CD14-positive monocyte (primary cell): ENCODE results near the gene BAX. TPM values are rescaled to one million over a fixed set of nuclear protein-coding genes. Genes with fewer than 3 reads are reported as not detected.

Experiments
- DNase-seq, 3 donors: peaks; one replicate each; pipeline ENCODE4 v3.0.0-alpha.2; 2011 to 2022
- H2AFZ ChIP-seq: 2 replicates; pipeline ENCODE4 v1.6.0; 2012; ENCODE audit warnings: mild to moderate bottlenecking, low read depth, low read length, inconsistent platforms; ENCODE audit not compliant: insufficient read depth, poor library complexity, severe bottlenecking
- H3K27ac ChIP-seq, 2 donors: 1 replicate in 1 of 2; 2 replicates in 1 of 2; pipeline ENCODE4 v1.5.1; 2012 to 2013; ENCODE audit warnings: low read length in 2 of 2, control low read depth in 1 of 2, inconsistent platforms in 1 of 2, low read depth in 1 of 2, mild to moderate bottlenecking in 1 of 2
- H3K27me3 ChIP-seq, 2 donors: one replicate each; pipeline versions ENCODE4 v1.6.0 to v1.6.1; 2011 to 2013; ENCODE audit warnings: low read length in 2 of 2; ENCODE audit not compliant: control insufficient read depth in 2 of 2, insufficient read depth in 2 of 2
- H3K36me3 ChIP-seq, 2 donors: replicated peaks in 1 of 2; 1 replicate in 1 of 2; 2 replicates in 1 of 2; pipeline versions ENCODE4 v1.5.1 to v1.6.1; 2012 to 2013; ENCODE audit warnings: low read length in 2 of 2, control low read depth in 1 of 2, inconsistent platforms in 1 of 2, mild to moderate bottlenecking in 1 of 2; ENCODE audit not compliant: insufficient read depth in 2 of 2, control insufficient read depth in 1 of 2
- H3K4me1 ChIP-seq, 2 donors: 1 replicate in 1 of 2; 2 replicates in 1 of 2; pipeline versions ENCODE4 v1.5.1 to v1.6.1; 2012 to 2013; ENCODE audit warnings: low read length in 2 of 2, control low read depth in 1 of 2, inconsistent platforms in 1 of 2, mild to moderate bottlenecking in 1 of 2, moderate library complexity in 1 of 2; ENCODE audit not compliant: insufficient read depth in 2 of 2, control insufficient read depth in 1 of 2
- H3K4me2 ChIP-seq: replicated peaks from 2 replicates; pipeline ENCODE3; 2012; ENCODE audit warnings: low read length, moderate library complexity, mild to moderate bottlenecking; ENCODE audit not compliant: poor library complexity, severe bottlenecking; ENCODE audit errors: extremely low read depth
- H3K4me3 ChIP-seq, 3 experiments: fragments of 200-600 bp in 1 of 3; sonication (generic) in 1 of 3; replicated peaks in 1 of 3; 1 replicate in 2 of 3; 2 replicates in 1 of 3; pipeline ENCODE4 v1.5.1; 2011 to 2013; ENCODE audit warnings: low read length in 3 of 3, mild to moderate bottlenecking in 3 of 3, control low read depth in 2 of 3, low read depth in 2 of 3, inconsistent platforms in 1 of 3, moderate library complexity in 1 of 3
- H3K79me2 ChIP-seq: 2 replicates; pipeline ENCODE4 v1.6.0; 2012; ENCODE audit warnings: mild to moderate bottlenecking, control low read depth, inconsistent platforms, low read length, moderate library complexity; ENCODE audit not compliant: insufficient read depth
- H3K9ac ChIP-seq: 2 replicates; pipeline ENCODE4 v1.6.0; 2017; ENCODE audit warnings: low read length, mild to moderate bottlenecking; ENCODE audit not compliant: insufficient read depth, poor library complexity, severe bottlenecking
- H3K9me3 ChIP-seq, 2 donors: replicated peaks in 1 of 2; 1 replicate in 1 of 2; 2 replicates in 1 of 2; pipeline versions ENCODE4 v1.5.1 to v1.6.1; 2012 to 2013; ENCODE audit warnings: low read length in 2 of 2, control low read depth in 1 of 2; ENCODE audit not compliant: control insufficient read depth in 1 of 2, insufficient read depth in 1 of 2
- H4K20me1 ChIP-seq: 2 replicates; pipeline ENCODE4 v1.6.0; 2012; ENCODE audit warnings: mild to moderate bottlenecking, low read length, control low read depth, moderate library complexity; ENCODE audit not compliant: insufficient read depth
- H3K27ac Mint-ChIP-seq, 7 donors: one replicate each; pipeline ENCODE4 v1.8.0; 2020; ENCODE audit warnings: mild to moderate bottlenecking in 7 of 7, mixed read lengths in 7 of 7, moderate library complexity in 6 of 7, inconsistent platforms in 2 of 7
- H3K27me3 Mint-ChIP-seq, 3 donors: one replicate each; pipeline ENCODE4 v1.8.0; 2021 to 2022; ENCODE audit warnings: low read depth in 3 of 3, mild to moderate bottlenecking in 3 of 3, mixed read lengths in 3 of 3, moderate library complexity in 3 of 3, inconsistent platforms in 1 of 3
- H3K36me3 Mint-ChIP-seq, 2 donors: one replicate each; pipeline ENCODE4 v1.8.0; 2020; ENCODE audit warnings: mixed read lengths in 2 of 2, inconsistent platforms in 1 of 2, mild to moderate bottlenecking in 1 of 2
- H3K4me1 Mint-ChIP-seq: one replicate; pipeline ENCODE4 v1.8.0; 2020; ENCODE audit warnings: mild to moderate bottlenecking, mixed read lengths
- H3K4me3 Mint-ChIP-seq, 2 donors: one replicate each; pipeline ENCODE4 v1.8.0; 2020; ENCODE audit warnings: mild to moderate bottlenecking in 2 of 2, mixed read lengths in 2 of 2, moderate library complexity in 1 of 2
- H3K9me3 Mint-ChIP-seq, 7 donors: one replicate each; pipeline ENCODE4 v1.8.0; 2020 to 2022; ENCODE audit warnings: mixed read lengths in 7 of 7, mild to moderate bottlenecking in 6 of 7, moderate library complexity in 6 of 7, inconsistent platforms in 2 of 7
- CTCF ChIP-seq: fragments of 200-600 bp; IDR thresholded peaks from one replicate; pipeline ENCODE4 v1.8.0; 2022; ENCODE audit warnings: antibody characterized with exemption, mild to moderate bottlenecking
- WGBS: methylation state at CpG from one replicate; pipeline ENCODE4 v1.1.5; 2013; ENCODE audit warnings: missing lambda C conversion rate; ENCODE audit not compliant: insufficient coverage; 5-methylcytosine and 5-hydroxymethylcytosine counted together
- intact Hi-C, 2 donors: fragments of 100-400 bp; cut with micrococcal nuclease; formaldehyde crosslinking; loops; one replicate each; pipeline versions ENCODE4 v1.15.0 to v1.15.1; 2023
- polyA minus RNA-seq: library from RNA; depleted of rRNA, polyadenylated mRNA; stranded (reverse); fragments of >200 nt; gene quantifications from 2 replicates; pipeline ENCODE4 v1.2.3, GENCODE V29; 2012
- polyA plus RNA-seq, 3 donors: library from polyadenylated mRNA; depleted of rRNA in 1 of 3; unstranded in 2 of 3; stranded (reverse) in 1 of 3; fragments of 300-500 nt in 2 of 3; fragments of >200 nt in 1 of 3; fragmentation: Illumina TruSeq in 2 of 3; gene quantifications; 1 replicate in 2 of 3; 2 replicates in 1 of 3; pipeline ENCODE4 v1.2.3, GENCODE V29; 2012 to 2021
- total RNA-seq, 12 experiments: library from RNA in 1 of 12; stranded (reverse) in 1 of 12; fragments of 120-200 nt in 1 of 12; gene quantifications; one replicate each; pipeline ENCODE4 v1.2.4 and lab custom pipeline; 2013 to 2026; ENCODE audit warnings: mixed read lengths in 6 of 12, inconsistent platforms in 1 of 12

BAX gene
- 80.4 TPM for total RNA-seq (2013)
- polyA plus RNA-seq = 100 to 1,000 TPM in 1 of 3 donors, 10 to 100 TPM in 2; 69.2 to 135 (median 80.5) TPM
- 25.9 and 42.4 TPM in 2 replicates for polyA minus RNA-seq
- 8.6 to 28.1 (median 20.8) reads per million in 11 experiments for total RNA-seq (lab: John Stamatoyannopoulos, UW)

DNA sequence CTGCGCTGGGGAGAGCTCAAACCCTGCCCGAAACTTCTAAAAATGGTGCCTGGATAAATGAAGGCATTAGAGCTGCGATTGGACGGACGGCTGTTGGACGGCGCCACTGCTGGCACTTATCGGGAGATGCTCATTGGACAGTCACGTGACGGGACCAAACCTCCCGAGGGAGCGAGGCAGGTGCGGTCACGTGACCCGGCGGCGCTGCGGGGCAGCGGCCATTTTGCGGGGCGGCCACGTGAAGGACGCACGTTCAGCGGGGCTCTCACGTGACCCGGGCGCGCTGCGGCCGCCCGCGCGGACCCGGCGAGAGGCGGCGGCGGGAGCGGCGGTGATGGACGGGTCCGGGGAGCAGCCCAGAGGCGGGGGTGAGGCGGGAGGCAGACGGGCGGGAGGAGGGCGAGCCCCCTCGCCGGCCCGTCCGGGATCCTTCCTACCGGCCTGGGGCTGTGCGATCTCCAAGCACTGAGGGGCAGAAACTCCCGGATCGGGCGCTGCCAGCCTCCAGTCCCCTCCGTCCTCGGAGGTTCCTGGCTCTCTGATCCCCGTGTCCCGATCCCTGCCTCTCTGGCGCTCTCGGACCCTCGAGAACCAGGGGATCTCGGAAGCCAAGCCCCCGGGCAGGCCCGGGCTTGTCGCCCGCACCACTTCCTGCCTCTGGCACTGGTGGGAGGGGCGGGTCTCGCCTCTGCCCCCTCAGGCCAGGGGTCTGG is at the start of gene BAX:
Gene BAX (plus strand): TSS at position 281 of the 713 bp plus-strand sequence. CDS start 54 bp downstream, at position 335.
- TF ChIP-seq CTCF = no peak
- Mint-ChIP-seq H3K27ac (peak within 1 kb of the TSS; percentile 81 to 91 (median 87)), H3K27me3 (peaks cover 0 to 2% (median 0%) of the 10 kb centered on the region in 3 donors), H3K4me1 (peaks cover 42% of the 10 kb centered on the region), H3K36me3 (peaks cover 15 to 28% of the 10 kb centered on the region in 2 donors), H3K9me3 (no peaks in the 10 kb centered on the region), H3K4me3 (peak within 1 kb of the TSS; percentile 82 to 88)
- H2AFZ ChIP-seq = peak within 1 kb of the TSS; percentile 91
- no peaks in the 10 kb centered on the region for H3K27me3 ChIP-seq
- H4K20me1 ChIP-seq = peaks cover 11% of the 10 kb centered on the region
- no peaks in the 10 kb centered on the region for H3K9me3 ChIP-seq
- H3K27ac ChIP-seq = peak within 1 kb of the TSS; percentile 54 to 86
- peak within 1 kb of the TSS; percentile 79 to 97 (median 94) for H3K4me3 ChIP-seq
- H3K9ac ChIP-seq = peak within 1 kb of the TSS; percentile 90
- intact Hi-C loops = loop anchor here in 1 of 2 donors (5.0 kb wide), 1 partner anchor 52 kb away; the partner anchor contains the start of gene NUCB1
- DNase-seq = peak; percentile 79 to 88 (median 80)
- H3K36me3 ChIP-seq = peaks cover 0 to 19% of the 10 kb centered on the region in 2 donors
- H3K4me1 ChIP-seq = peaks cover 29 to 40% of the 10 kb centered on the region in 2 donors
- H3K4me2 ChIP-seq = peak within 1 kb of the TSS; percentile 97
- WGBS = under 1% methylated on average over 67 of the region's 71 CpGs
- peaks cover 34% of the 10 kb centered on the region for H3K79me2 ChIP-seq

DNA sequence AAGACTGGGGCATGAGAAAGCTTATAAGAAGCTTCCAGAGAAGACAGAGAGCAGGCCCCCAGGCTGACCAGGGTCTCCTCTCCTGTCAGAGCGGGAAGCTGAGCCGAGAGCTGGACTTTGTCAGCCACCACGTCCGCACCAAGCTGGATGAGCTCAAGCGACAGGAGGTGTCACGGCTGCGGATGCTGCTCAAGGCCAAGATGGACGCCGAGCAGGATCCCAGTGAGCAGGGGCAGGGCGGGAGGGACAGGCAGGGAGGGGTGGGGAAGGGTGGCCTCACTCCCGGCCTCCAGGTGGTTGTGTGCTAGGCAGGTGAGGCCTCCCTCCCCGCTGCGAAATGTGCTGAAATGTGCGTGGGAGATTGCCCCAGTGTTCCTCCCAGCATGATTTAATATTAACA is 49.0 kb upstream of the BAX start:
- Histone ChIP-seq H2AFZ (no peak overlapping the region), H3K9ac (no peak overlapping the region), H3K79me2 (peaks cover 23% of the 10 kb centered on the region), H3K27me3 (no peaks in the 10 kb centered on the region), H3K4me2 (no peak overlapping the region), H3K4me1 (peaks cover 30 to 31% of the 10 kb centered on the region in 2 donors), H3K36me3 (peaks cover 37 to 57% of the 10 kb centered on the region in 2 donors), H4K20me1 (peaks cover 35% of the 10 kb centered on the region), H3K27ac (no peak overlapping the region), H3K9me3 (no peaks in the 10 kb centered on the region), H3K4me3 (no peak overlapping the region)
- 96% methylated on average over 4 of the region's 14 CpGs for WGBS
- no peak for DNase-seq
- no peak overlapping the region for H3K27ac Mint-ChIP-seq
- no peak overlapping the region for H3K4me3 Mint-ChIP-seq
- TF ChIP-seq CTCF = no peak
- peaks cover 0 to 2% (median 0%) of the 10 kb centered on the region in 3 donors for H3K27me3 Mint-ChIP-seq
- H3K4me1 Mint-ChIP-seq = peaks cover 24% of the 10 kb centered on the region
- peaks cover 0 to 3% (median 0%) of the 10 kb centered on the region in 7 donors for H3K9me3 Mint-ChIP-seq
- intact Hi-C loops = no loop called here
- H3K36me3 Mint-ChIP-seq = peaks cover 52 to 73% of the 10 kb centered on the region in 2 donors
